PC-9 (cell line): Measurements from ENCODE around the gene OBSCN.

Experiments used
- EZH2 ChIP-seq: fragments of 200-600 bp; sonication (generic); IDR thresholded peaks from 2 replicates; pipeline ENCODE4 v1.8.0; 2017; ENCODE audit warnings: antibody characterized with exemption, low read depth
- TF ChIP-seq, protein P1 (sequence below): fragments of 200-600 bp; sonication (generic); conservative IDR thresholded peaks from 2 replicates; pipeline ENCODE4 v1.6.1; 2017; ENCODE audit warnings: mixed run types, antibody characterized with exemption, mild to moderate bottlenecking, moderate library complexity

GRCh38 chr1:228341450-228341813 is 133.6 kb downstream of the OBSCN start:
- TF ChIP-seq, protein P1, sequence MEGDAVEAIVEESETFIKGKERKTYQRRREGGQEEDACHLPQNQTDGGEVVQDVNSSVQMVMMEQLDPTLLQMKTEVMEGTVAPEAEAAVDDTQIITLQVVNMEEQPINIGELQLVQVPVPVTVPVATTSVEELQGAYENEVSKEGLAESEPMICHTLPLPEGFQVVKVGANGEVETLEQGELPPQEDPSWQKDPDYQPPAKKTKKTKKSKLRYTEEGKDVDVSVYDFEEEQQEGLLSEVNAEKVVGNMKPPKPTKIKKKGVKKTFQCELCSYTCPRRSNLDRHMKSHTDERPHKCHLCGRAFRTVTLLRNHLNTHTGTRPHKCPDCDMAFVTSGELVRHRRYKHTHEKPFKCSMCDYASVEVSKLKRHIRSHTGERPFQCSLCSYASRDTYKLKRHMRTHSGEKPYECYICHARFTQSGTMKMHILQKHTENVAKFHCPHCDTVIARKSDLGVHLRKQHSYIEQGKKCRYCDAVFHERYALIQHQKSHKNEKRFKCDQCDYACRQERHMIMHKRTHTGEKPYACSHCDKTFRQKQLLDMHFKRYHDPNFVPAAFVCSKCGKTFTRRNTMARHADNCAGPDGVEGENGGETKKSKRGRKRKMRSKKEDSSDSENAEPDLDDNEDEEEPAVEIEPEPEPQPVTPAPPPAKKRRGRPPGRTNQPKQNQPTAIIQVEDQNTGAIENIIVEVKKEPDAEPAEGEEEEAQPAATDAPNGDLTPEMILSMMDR: no peak
- TF ChIP-seq EZH2: no peak
